Small intestine (tissue), 7 donors: ENCODE results near the gene MTUS2. TPM values are rescaled to one million over a fixed set of nuclear protein-coding genes. Genes with fewer than 3 reads are reported as not detected.

Source experiments
- DNase-seq, 2 donors: peaks; one replicate each; pipeline versions ENCODE4 v3.0.0 to v3.0.0-alpha.2; 2013
- FAIRE-seq: peaks from 2 replicates; lab custom pipeline; 2012; peaks lifted over from hg19 to GRCh38; lab: Jason Lieb, UNC
- H3K27ac ChIP-seq, 3 donors: one replicate each; pipeline ENCODE4 v1.5.1; 2013; ENCODE audit warnings: low read length in 2 of 3, mild to moderate bottlenecking in 2 of 3, control low read depth in 1 of 3, inconsistent platforms in 1 of 3, low read depth in 1 of 3, moderate library complexity in 1 of 3
- H3K27me3 ChIP-seq, 3 donors: one replicate each; pipeline ENCODE4 v1.6.1; 2013; ENCODE audit warnings: low read length in 3 of 3, inconsistent platforms in 1 of 3; ENCODE audit not compliant: control insufficient read depth in 3 of 3, insufficient read depth in 3 of 3
- H3K36me3 ChIP-seq, 3 donors: one replicate each; pipeline ENCODE4 v1.6.1; 2013; ENCODE audit warnings: low read length in 3 of 3, inconsistent platforms in 1 of 3, low read depth in 1 of 3, mild to moderate bottlenecking in 1 of 3, moderate library complexity in 1 of 3; ENCODE audit not compliant: control insufficient read depth in 3 of 3, insufficient read depth in 2 of 3
- H3K4me1 ChIP-seq, 3 donors: one replicate each; pipeline ENCODE4 v1.6.1; 2013; ENCODE audit warnings: low read length in 2 of 3, inconsistent platforms in 1 of 3, low read depth in 1 of 3, mild to moderate bottlenecking in 1 of 3, moderate library complexity in 1 of 3; ENCODE audit not compliant: control insufficient read depth in 3 of 3, insufficient read depth in 2 of 3
- H3K4me3 ChIP-seq, 3 donors: one replicate each; pipeline ENCODE4 v1.5.1; 2013; ENCODE audit warnings: low read length in 3 of 3, control low read depth in 1 of 3, inconsistent platforms in 1 of 3, low read depth in 1 of 3, mild to moderate bottlenecking in 1 of 3, moderate library complexity in 1 of 3
- H3K9me3 ChIP-seq, 2 donors: one replicate each; pipeline ENCODE4 v1.6.1; 2013; ENCODE audit warnings: low read depth in 1 of 2, low read length in 1 of 2; ENCODE audit not compliant: control insufficient read depth in 2 of 2, insufficient read depth in 1 of 2
- WGBS, 3 donors: extraction: QIAGEN DNeasy Blood & Tissue Kit; methylation state at CpG; one replicate each; pipeline ENCODE4 v1.1.7; 2013; 5-methylcytosine and 5-hydroxymethylcytosine counted together
- polyA plus RNA-seq, 4 donors: library from polyadenylated mRNA; stranded (reverse) in 3 of 4; unstranded in 1 of 4; fragments of 200-250 nt in 3 of 4; fragments of 120-200 nt in 1 of 4; gene quantifications; one replicate each; pipeline versions ENCODE4 v1.2.1 to v1.2.3, GENCODE V29; 2013
- donor health status: healthy with polysubstance abuse.
- donor health status: control.
- donor health status: control.
- donor health status: Bipolar disorder and iron deficiency.
- donor health status: healthy.

MTUS2 gene
- polyA plus RNA-seq, 4 donors, result under 0.01 to 0.53 (median 0.22) TPM

GRCh38 chr13:29111446-29111845 is 291.3 kb downstream of the MTUS2 start:
- whole genome bisulfite sequencing, 3 donors, result 85 to 94% (median 90%) methylated on average over 2 of the region's 2 CpGs
- Histone ChIP-seq H3K4me1 (no peaks in the 10 kb centered on the region), H3K4me3 (no peak overlapping the region), H3K27me3 (no peaks in the 10 kb centered on the region), H3K36me3 (no peaks in the 10 kb centered on the region), H3K9me3 (no peaks in the 10 kb centered on the region), H3K27ac (no peak overlapping the region)
- FAIRE-seq (no peak), DNase-seq (no peak)

GRCh38 chr13:29115842-29116241 is 295.7 kb downstream of the MTUS2 start:
- Histone ChIP-seq H3K4me3 (no peak overlapping the region), H3K27me3 (no peaks in the 10 kb centered on the region), H3K9me3 (no peaks in the 10 kb centered on the region), H3K27ac (no peak overlapping the region), H3K36me3 (no peaks in the 10 kb centered on the region), H3K4me1 (no peaks in the 10 kb centered on the region)
- DNase-seq, result no peak
- no peak for FAIRE-seq
- WGBS, 3 donors, result 81 to 91% (median 91%) methylated on average over 1 of the region's 1 CpG

GRCh38 chr13:29117663-29118062 is 297.5 kb downstream of the MTUS2 start:
- no peak overlapping the region for H3K27ac ChIP-seq
- H3K4me1 ChIP-seq, result no peaks in the 10 kb centered on the region
- no peaks in the 10 kb centered on the region for H3K36me3 ChIP-seq
- DNase-seq, result no peak
- H3K9me3 ChIP-seq, result no peaks in the 10 kb centered on the region
- WGBS, 3 donors, result 79 to 88% (median 83%) methylated on average over 8 of the region's 8 CpGs
- H3K4me3 ChIP-seq, result no peak overlapping the region
- H3K27me3 ChIP-seq, result no peaks in the 10 kb centered on the region
- FAIRE-seq, result no peak

DNA sequence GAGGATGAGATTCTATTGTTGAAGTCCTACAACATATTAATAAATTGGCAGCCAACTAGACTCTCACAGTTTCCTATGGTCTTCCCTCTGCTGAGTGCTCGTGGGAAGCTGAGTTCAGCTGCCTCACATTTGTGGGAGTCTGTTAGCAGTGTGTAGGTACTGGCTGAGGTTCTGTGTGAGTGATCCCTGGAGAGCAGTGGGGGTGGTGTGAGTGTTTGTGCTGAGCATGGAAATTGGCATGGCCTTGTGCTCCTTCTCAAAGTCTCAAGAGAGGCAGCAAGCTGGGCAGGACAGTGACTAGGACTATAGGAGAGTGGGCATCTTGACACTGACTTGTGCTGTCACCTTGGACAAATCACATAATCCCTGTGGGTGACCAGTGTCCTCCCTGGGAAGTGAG is 298.3 kb downstream of the MTUS2 start:
- FAIRE-seq (no peak), DNase-seq (no peak)
- H3K27me3 ChIP-seq, result no peaks in the 10 kb centered on the region
- no peak overlapping the region for H3K4me3 ChIP-seq
- no peaks in the 10 kb centered on the region for H3K4me1 ChIP-seq
- no peak overlapping the region for H3K27ac ChIP-seq
- WGBS, 3 donors, result 64 to 80% (median 69%) methylated on average over 1 of the region's 1 CpG
- no peaks in the 10 kb centered on the region for H3K36me3 ChIP-seq
- H3K9me3 ChIP-seq, result no peaks in the 10 kb centered on the region

DNA sequence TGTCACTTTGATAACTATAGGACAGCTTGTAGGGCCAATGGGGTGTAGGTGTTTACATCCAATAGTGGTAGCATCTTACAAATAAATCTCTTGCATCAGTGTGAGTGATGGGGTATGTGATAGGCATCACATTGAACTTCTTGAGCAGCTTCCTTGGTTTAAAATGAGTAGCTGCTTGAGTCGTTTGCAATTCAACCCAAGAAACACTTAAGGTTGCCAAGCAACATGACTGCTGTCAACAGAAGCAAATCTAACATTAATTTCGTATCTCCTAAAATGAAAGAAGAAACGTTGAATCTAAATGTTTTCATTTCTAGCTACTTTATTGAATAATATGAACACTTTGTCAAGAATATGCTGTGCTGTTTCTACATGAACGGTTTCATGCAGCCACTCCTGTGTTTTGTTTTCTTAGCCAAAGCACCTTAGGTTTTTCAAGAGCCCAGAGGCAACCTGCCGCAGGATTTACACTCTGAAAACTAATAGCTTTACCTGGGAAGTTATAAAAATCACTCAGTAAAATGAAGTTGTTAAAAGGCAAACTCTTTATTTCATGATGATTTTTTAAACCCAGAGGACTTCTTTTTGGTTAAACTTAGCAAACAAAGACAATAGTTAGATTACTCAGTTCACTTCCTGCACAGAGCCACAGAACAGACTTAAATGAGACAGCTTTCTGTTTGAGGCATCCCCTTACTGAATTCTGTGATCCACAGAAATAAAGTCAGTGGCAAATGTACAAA is 305.2 kb downstream of the MTUS2 start:
- FAIRE-seq, result no peak
- WGBS, 3 donors, result 29 to 59% (median 34%) methylated on average over 5 of the region's 5 CpGs

DNA sequence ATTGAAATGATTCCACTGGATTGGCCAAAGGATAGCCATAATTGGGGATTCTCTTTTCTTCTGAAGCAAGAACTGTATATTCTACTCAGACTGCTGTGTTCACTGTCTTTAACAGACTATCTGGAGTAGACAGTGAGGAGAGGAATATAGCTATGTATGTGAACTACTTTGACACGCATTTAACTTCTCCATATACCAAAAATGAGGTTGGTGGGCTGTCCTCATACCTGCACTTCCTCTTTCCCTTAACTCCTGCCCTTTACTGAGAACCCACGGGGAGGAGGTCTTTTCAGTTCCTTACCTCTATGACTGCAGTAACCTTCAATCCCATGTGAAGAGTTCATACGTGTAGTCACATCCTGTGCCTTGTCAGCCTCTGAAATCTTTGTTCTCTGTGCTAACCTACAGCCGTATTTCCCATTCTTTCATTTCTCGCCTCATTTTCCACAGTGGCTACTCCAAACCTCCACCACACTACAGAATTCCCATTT is 305.8 kb downstream of the MTUS2 start:
- H3K36me3 ChIP-seq, result no peaks in the 10 kb centered on the region
- no peak for DNase-seq
- no peaks in the 10 kb centered on the region for H3K9me3 ChIP-seq
- H3K4me1 ChIP-seq, result no peaks in the 10 kb centered on the region
- H3K27me3 ChIP-seq, result peaks cover 0 to 3% (median 0%) of the 10 kb centered on the region in 3 donors
- no peak for FAIRE-seq
- H3K27ac ChIP-seq, result no peak overlapping the region
- no peak overlapping the region for H3K4me3 ChIP-seq
- WGBS, 3 donors, result 61 to 78% (median 69%) methylated on average over 5 of the region's 5 CpGs

More for the DNA sequence above, 305.2 kb downstream of the MTUS2 start:
- no peaks in the 10 kb centered on the region for H3K36me3 ChIP-seq
- no peaks in the 10 kb centered on the region for H3K4me1 ChIP-seq
- no peak overlapping the region for H3K4me3 ChIP-seq
- peak in 1 of 2 donors; percentile 6 for DNase-seq
- H3K9me3 ChIP-seq, result no peaks in the 10 kb centered on the region
- H3K27ac ChIP-seq, result no peak overlapping the region
- peaks cover 0 to 3% (median 0%) of the 10 kb centered on the region in 3 donors for H3K27me3 ChIP-seq

- Histone ChIP-seq H3K9me3 (no peaks in the 10 kb centered on the region), H3K4me1 (no peaks in the 10 kb centered on the region), H3K27ac (no peak overlapping the region), H3K27me3 (peaks cover 0 to 3% (median 0%) of the 10 kb centered on the region in 3 donors), H3K36me3 (no peaks in the 10 kb centered on the region), H3K4me3 (no peak overlapping the region)
- WGBS, 3 donors, result 53 to 76% (median 74%) methylated on average over 2 of the region's 2 CpGs
- DNase-seq, result no peak
- no peak for FAIRE-seq
These were observed 309.5 kb downstream of the MTUS2 start for GRCh38 chr13:29129616-29130015.

DNA sequence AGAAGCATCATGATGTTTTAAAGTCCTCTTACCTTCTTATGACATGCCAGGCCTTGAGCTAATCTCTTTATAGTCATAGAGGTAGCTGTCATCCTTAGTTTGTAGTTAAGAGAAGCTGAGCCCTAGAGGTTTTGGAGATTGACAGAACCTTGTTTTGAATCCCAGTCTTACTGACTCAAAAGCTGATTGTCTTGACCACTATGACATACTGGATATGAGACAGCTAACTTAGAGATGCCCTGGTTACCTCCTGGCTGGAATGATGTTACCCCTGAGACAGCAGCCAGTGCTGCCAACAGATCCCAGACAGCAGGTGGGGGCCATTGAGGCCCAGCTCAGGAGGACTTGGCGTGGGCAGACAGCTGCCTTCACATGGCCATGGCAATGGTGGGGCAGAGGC is 311.0 kb downstream of the MTUS2 start:
- Histone ChIP-seq H3K27me3 (peaks cover 0 to under 1% (median 0%) of the 10 kb centered on the region in 3 donors), H3K36me3 (no peaks in the 10 kb centered on the region), H3K4me3 (no peak overlapping the region), H3K9me3 (no peaks in the 10 kb centered on the region), H3K4me1 (no peaks in the 10 kb centered on the region), H3K27ac (no peak overlapping the region)
- no peak for FAIRE-seq
- WGBS, 3 donors, result 79 to 100% (median 81%) methylated on average over 1 of the region's 1 CpG
- no peak for DNase-seq
